ENCODE data around the gene PALM. TPM values are rescaled to one million over a fixed set of nuclear protein-coding genes. Genes with fewer than 3 reads are reported as not detected.

The PALM gene
- total RNA-seq, 1 experiment from 2014 or later: 22.1 TPM

- ChIA-PET POLR2A (no interaction called here), CTCF (no interaction called here)
- ATAC-seq (no peak), DNase-seq (ENCODE audit: low spot score) (no peak)
- peaks cover 4% of the 10 kb centered on the region for H3K36me3 Mint-ChIP-seq
- H3K4me3 Mint-ChIP-seq: no peak overlapping the region
- no peak overlapping the region for H3K27ac Mint-ChIP-seq
- H3K9me3 Mint-ChIP-seq: peaks cover 5% of the 10 kb centered on the region; the same call in 1 of the 2 replicates
- no peak for TF ChIP-seq MYBL2 (CRISPR knock-in tag; IDR thresholded peaks at IDR 0.05)
- TF ChIP-seq NR2C2 (CRISPR knock-in tag; IDR thresholded peaks at IDR 0.05): no peak
- TF ChIP-seq, protein P1, sequence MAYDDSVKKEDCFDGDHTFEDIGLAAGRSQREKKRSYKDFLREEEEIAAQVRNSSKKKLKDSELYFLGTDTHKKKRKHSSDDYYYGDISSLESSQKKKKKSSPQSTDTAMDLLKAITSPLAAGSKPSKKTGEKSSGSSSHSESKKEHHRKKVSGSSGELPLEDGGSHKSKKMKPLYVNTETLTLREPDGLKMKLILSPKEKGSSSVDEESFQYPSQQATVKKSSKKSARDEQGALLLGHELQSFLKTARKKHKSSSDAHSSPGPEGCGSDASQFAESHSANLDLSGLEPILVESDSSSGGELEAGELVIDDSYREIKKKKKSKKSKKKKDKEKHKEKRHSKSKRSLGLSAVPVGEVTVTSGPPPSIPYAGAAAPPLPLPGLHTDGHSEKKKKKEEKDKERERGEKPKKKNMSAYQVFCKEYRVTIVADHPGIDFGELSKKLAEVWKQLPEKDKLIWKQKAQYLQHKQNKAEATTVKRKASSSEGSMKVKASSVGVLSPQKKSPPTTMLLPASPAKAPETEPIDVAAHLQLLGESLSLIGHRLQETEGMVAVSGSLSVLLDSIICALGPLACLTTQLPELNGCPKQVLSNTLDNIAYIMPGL (CRISPR knock-in tag; IDR thresholded peaks at IDR 0.05): 0 out of 2 replicates have a peak, but pooled peaks have one; percentile 31
- peaks cover 24% of the 10 kb centered on the region for H3K27me3 Mint-ChIP-seq (ENCODE audit: low read depth)
- peaks cover 10% of the 10 kb centered on the region for H3K4me1 Mint-ChIP-seq
Observed at GRCh38 chr19:709965-710571, 1.3 kb downstream of the PALM start.

DNA sequence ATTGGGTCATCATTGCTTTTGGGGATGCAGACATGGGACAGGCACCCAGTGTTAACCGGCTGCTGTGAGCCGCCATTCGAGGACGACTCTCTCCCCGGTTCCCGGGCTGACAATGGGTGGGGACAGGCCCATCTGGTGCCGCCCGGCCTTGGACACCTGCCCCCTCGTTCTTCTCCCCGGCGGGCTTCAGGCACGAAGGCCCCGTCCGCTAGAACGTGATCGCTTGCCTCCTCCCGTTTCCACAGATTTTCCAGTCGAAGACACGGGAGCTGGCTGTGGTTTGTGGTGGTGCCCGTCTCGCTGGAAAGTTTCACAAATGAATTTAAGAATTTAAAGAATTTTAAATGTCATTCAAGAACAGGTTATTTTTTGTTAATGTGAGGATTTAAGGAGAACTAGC, 2.0 kb downstream of the PALM start:
- no peak for DNase-seq (ENCODE audit: low spot score)
- TF ChIP-seq ZNF317 (CRISPR knock-in tag; IDR thresholded peaks at IDR 0.05; ENCODE audit: borderline replicate concordance, low read depth) (no peak), NFYB (CRISPR knock-in tag; conservative IDR thresholded peaks at IDR 0.05; ENCODE audit: low read depth) (no peak), GRHL2 (CRISPR knock-in tag; IDR thresholded peaks at IDR 0.05; ENCODE audit: insufficient replicate concordance, severe bottlenecking) (no peak), STAT6 (CRISPR knock-in tag; conservative IDR thresholded peaks at IDR 0.05; ENCODE audit: low read depth) (no peak), ELF4 (CRISPR knock-in tag; IDR thresholded peaks at IDR 0.05; ENCODE audit: low read depth) (no peak), ATF2 (CRISPR knock-in tag; IDR thresholded peaks at IDR 0.05; ENCODE audit: borderline replicate concordance, low read depth) (no peak)
- TF ChIP-seq, protein P2, sequence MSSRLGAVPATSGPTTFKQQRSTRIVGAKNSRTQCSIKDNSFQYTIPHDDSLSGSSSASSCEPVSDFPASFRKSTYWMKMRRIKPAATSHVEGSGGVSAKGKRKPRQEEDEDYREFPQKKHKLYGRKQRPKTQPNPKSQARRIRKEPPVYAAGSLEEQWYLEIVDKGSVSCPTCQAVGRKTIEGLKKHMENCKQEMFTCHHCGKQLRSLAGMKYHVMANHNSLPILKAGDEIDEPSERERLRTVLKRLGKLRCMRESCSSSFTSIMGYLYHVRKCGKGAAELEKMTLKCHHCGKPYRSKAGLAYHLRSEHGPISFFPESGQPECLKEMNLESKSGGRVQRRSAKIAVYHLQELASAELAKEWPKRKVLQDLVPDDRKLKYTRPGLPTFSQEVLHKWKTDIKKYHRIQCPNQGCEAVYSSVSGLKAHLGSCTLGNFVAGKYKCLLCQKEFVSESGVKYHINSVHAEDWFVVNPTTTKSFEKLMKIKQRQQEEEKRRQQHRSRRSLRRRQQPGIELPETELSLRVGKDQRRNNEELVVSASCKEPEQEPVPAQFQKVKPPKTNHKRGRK (CRISPR knock-in tag; IDR thresholded peaks at IDR 0.05; ENCODE audit: borderline replicate concordance): no peak
- TF ChIP-seq, protein P3, sequence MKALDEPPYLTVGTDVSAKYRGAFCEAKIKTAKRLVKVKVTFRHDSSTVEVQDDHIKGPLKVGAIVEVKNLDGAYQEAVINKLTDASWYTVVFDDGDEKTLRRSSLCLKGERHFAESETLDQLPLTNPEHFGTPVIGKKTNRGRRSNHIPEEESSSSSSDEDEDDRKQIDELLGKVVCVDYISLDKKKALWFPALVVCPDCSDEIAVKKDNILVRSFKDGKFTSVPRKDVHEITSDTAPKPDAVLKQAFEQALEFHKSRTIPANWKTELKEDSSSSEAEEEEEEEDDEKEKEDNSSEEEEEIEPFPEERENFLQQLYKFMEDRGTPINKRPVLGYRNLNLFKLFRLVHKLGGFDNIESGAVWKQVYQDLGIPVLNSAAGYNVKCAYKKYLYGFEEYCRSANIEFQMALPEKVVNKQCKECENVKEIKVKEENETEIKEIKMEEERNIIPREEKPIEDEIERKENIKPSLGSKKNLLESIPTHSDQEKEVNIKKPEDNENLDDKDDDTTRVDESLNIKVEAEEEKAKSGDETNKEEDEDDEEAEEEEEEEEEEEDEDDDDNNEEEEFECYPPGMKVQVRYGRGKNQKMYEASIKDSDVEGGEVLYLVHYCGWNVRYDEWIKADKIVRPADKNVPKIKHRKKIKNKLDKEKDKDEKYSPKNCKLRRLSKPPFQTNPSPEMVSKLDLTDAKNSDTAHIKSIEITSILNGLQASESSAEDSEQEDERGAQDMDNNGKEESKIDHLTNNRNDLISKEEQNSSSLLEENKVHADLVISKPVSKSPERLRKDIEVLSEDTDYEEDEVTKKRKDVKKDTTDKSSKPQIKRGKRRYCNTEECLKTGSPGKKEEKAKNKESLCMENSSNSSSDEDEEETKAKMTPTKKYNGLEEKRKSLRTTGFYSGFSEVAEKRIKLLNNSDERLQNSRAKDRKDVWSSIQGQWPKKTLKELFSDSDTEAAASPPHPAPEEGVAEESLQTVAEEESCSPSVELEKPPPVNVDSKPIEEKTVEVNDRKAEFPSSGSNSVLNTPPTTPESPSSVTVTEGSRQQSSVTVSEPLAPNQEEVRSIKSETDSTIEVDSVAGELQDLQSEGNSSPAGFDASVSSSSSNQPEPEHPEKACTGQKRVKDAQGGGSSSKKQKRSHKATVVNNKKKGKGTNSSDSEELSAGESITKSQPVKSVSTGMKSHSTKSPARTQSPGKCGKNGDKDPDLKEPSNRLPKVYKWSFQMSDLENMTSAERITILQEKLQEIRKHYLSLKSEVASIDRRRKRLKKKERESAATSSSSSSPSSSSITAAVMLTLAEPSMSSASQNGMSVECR (CRISPR knock-in tag; IDR thresholded peaks at IDR 0.05; ENCODE audit: borderline replicate concordance): no peak
- POLR2A ChIA-PET: no interaction called here
- peaks cover 11% of the 10 kb centered on the region for H3K9me3 Mint-ChIP-seq
- H3K4me3 Mint-ChIP-seq: peak overlapping the region; percentile 50
- peaks cover 8% of the 10 kb centered on the region for H3K36me3 Mint-ChIP-seq
- H3K4me1 Mint-ChIP-seq: peaks cover 10% of the 10 kb centered on the region
- CTCF ChIA-PET: interaction anchor here (0.6 to 1.2 kb wide), 2 partner anchors 31 kb away, joined by 3 read pairs; no protein-coding TSS in a partner anchor
- peaks cover 20% of the 10 kb centered on the region for H3K27me3 Mint-ChIP-seq (ENCODE audit: low read depth)
- 0 out of 2 replicates have a peak overlapping the region, but pooled peaks have one; percentile 50 for H3K27ac Mint-ChIP-seq
- ATAC-seq: no peak

Data from WTC11 (cell line).